Suprapubic skin (tissue), 4 donors: ENCODE measurements around the gene TFCP2L1. TPM values are rescaled to one million over a fixed set of nuclear protein-coding genes. Genes with fewer than 3 reads are reported as not detected.

Experiments
- DNase-seq, 2 donors: peaks; one replicate each; pipeline ENCODE4 v3.0.0-alpha.2; 2019; ENCODE audit warnings: low spot score in 2 of 2
- H3K27ac ChIP-seq: fragments of 200-600 bp; sonication (generic); one replicate; pipeline ENCODE4 v1.5.1; 2019
- H3K27me3 ChIP-seq: fragments of 200-600 bp; sonication (generic); one replicate; pipeline ENCODE4 v1.5.1; 2019
- H3K36me3 ChIP-seq: fragments of 200-600 bp; sonication (generic); one replicate; pipeline ENCODE4 v1.5.1; 2019
- H3K4me1 ChIP-seq: fragments of 200-600 bp; sonication (generic); one replicate; pipeline ENCODE4 v1.5.1; 2019
- H3K4me3 ChIP-seq: fragments of 200-600 bp; sonication (generic); one replicate; pipeline ENCODE4 v1.5.1; 2019; ENCODE audit warnings: mild to moderate bottlenecking
- H3K9me3 ChIP-seq: fragments of 200-600 bp; sonication (generic); one replicate; pipeline ENCODE4 v1.5.1; 2019
- CTCF ChIP-seq, 2 donors: fragments of 200-600 bp in 1 of 2; fragments of 450-650 bp in 1 of 2; sonication (generic) in 1 of 2; IDR thresholded peaks; one replicate each; pipeline ENCODE4 v1.5.1; 2016 to 2019; ENCODE audit warnings: antibody characterized with exemption in 2 of 2, mild to moderate bottlenecking in 1 of 2, moderate library complexity in 1 of 2
- EP300 ChIP-seq: sonication (generic); formaldehyde crosslinking; IDR thresholded peaks from one replicate; pipeline ENCODE4 v1.6.1; 2017; ENCODE audit warnings: antibody characterized with exemption
- POLR2A ChIP-seq, 2 donors: fragments of 450-650 bp; IDR thresholded peaks; one replicate each; pipeline ENCODE4 v1.6.1; 2017; ENCODE audit warnings: antibody characterized with exemption in 2 of 2, mild to moderate bottlenecking in 2 of 2, moderate library complexity in 2 of 2
- POLR2AphosphoS5 ChIP-seq, 3 donors: sonication (generic); formaldehyde crosslinking; IDR thresholded peaks; one replicate each; pipeline ENCODE4 v1.6.1; 2017; ENCODE audit warnings: antibody characterized with exemption in 3 of 3
- WGBS: methylation state at CpG from one replicate; pipeline ENCODE4 v1.1.5; 2018; 5-methylcytosine and 5-hydroxymethylcytosine counted together
- total RNA-seq, 4 donors: library from RNA; depleted of rRNA; stranded (reverse); fragments of >200 nt; gene quantifications; one replicate each; pipeline ENCODE4 v1.1.0, GENCODE V29; 2016

Gene TFCP2L1
- total RNA-seq, 4 donors from 2014 or later, result 33.5 to 64.1 (median 52.7) TPM

GRCh38 chr2:121182520-121182919 lies 102.5 kb downstream of the TFCP2L1 start:
- Histone ChIP-seq H3K36me3 (no peaks in the 10 kb centered on the region), H3K4me3 (no peak overlapping the region), H3K4me1 (peaks cover 7% of the 10 kb centered on the region), H3K9me3 (no peaks in the 10 kb centered on the region), H3K27ac (no peak overlapping the region), H3K27me3 (no peaks in the 10 kb centered on the region)
- TF ChIP-seq POLR2A (IDR thresholded peaks at IDR 0.05) (no peak), EP300 (no peak), CTCF (IDR thresholded peaks at IDR 0.05) (no peak), POLR2AphosphoS5 (IDR thresholded peaks at IDR 0.05) (no peak)
- 53% methylated on average over 4 of the region's 4 CpGs for WGBS
- peak in 1 of 2 donors; percentile 50 for DNase-seq

GRCh38 chr2:121179467-121179866 lies 105.5 kb downstream of the TFCP2L1 start:
- peak in 1 of 2 donors; percentile 24 for DNase-seq
- Histone ChIP-seq H3K4me1 (peaks cover 12% of the 10 kb centered on the region), H3K27ac (no peak overlapping the region), H3K4me3 (no peak overlapping the region), H3K27me3 (no peaks in the 10 kb centered on the region), H3K9me3 (no peaks in the 10 kb centered on the region), H3K36me3 (no peaks in the 10 kb centered on the region)
- WGBS, result 91% methylated on average over 10 of the region's 10 CpGs
- TF ChIP-seq POLR2AphosphoS5 (IDR thresholded peaks at IDR 0.05) (no peak), CTCF (IDR thresholded peaks at IDR 0.05) (no peak), EP300 (no peak), POLR2A (IDR thresholded peaks at IDR 0.05) (no peak)

GRCh38 chr2:121178730-121179129 lies 106.3 kb downstream of the TFCP2L1 start:
- Histone ChIP-seq H3K27me3 (no peaks in the 10 kb centered on the region), H3K36me3 (no peaks in the 10 kb centered on the region), H3K4me3 (no peak overlapping the region), H3K4me1 (peaks cover 17% of the 10 kb centered on the region), H3K9me3 (no peaks in the 10 kb centered on the region), H3K27ac (no peak overlapping the region)
- TF ChIP-seq CTCF (IDR thresholded peaks at IDR 0.05), result no peak
- 90% methylated on average over 10 of the region's 11 CpGs for WGBS
- DNase-seq, result peak in 1 of 2 donors; percentile 54

- peak in 1 of 2 donors; percentile 2 for DNase-seq
These were observed 107.1 kb downstream of the TFCP2L1 start for GRCh38 chr2:121177896-121178295.

GRCh38 chr2:121175326-121175725 lies 109.7 kb downstream of the TFCP2L1 start:
- Histone ChIP-seq H3K27ac (peak overlapping the region; percentile 78), H3K4me3 (no peak overlapping the region), H3K9me3 (no peaks in the 10 kb centered on the region), H3K36me3 (no peaks in the 10 kb centered on the region), H3K4me1 (peaks cover 34% of the 10 kb centered on the region), H3K27me3 (no peaks in the 10 kb centered on the region)
- peak in 1 of 2 donors; percentile 38 for DNase-seq
- 45% methylated on average over 9 of the region's 10 CpGs for WGBS
- no peak for TF ChIP-seq POLR2AphosphoS5 (IDR thresholded peaks at IDR 0.05)
- no peak for TF ChIP-seq EP300
- TF ChIP-seq POLR2A (IDR thresholded peaks at IDR 0.05), result no peak
- TF ChIP-seq CTCF (IDR thresholded peaks at IDR 0.05), result no peak

More at GRCh38 chr2:121177896-121178295, 107.1 kb downstream of the TFCP2L1 start:
- H3K27ac ChIP-seq, result no peak overlapping the region
- no peaks in the 10 kb centered on the region for H3K9me3 ChIP-seq
- TF ChIP-seq EP300 (no peak), POLR2A (IDR thresholded peaks at IDR 0.05) (no peak), POLR2AphosphoS5 (IDR thresholded peaks at IDR 0.05) (no peak), CTCF (IDR thresholded peaks at IDR 0.05) (no peak)
- H3K4me3 ChIP-seq, result no peak overlapping the region
- H3K4me1 ChIP-seq, result peaks cover 25% of the 10 kb centered on the region
- WGBS, result 73% methylated on average over 1 of the region's 1 CpG
- H3K27me3 ChIP-seq, result no peaks in the 10 kb centered on the region
- H3K36me3 ChIP-seq, result no peaks in the 10 kb centered on the region
